HG02852 (cell line): ENCODE results near the gene CADPS2.
"Not testable (repeated sequence)": the region's sequence is repeated elsewhere in the genome, so short reads cannot be mapped to it uniquely, and the experiment has no call there.

Source experiments
- ATAC-seq: cut with Tn5 transposase; IDR thresholded peaks from one replicate; pipeline ENCODE4 v1.9.1; 2021; ENCODE audit warnings: mild to moderate bottlenecking, moderate library complexity; ENCODE audit not compliant: unreplicated experiment

The CADPS2 gene

GRCh38 chr7:122302761-122303530 is 583.3 kb downstream of the CADPS2 start:
- no peak for ATAC-seq

GRCh38 chr7:122301858-122302760 is 584.2 kb downstream of the CADPS2 start:
- no peak for ATAC-seq

- ATAC-seq, result no peak
Observed at GRCh38 chr7:122300956-122301833, 585.1 kb downstream of the CADPS2 start.

- ATAC-seq, result no peak
Observed at GRCh38 chr7:122300211-122300932, 585.9 kb downstream of the CADPS2 start.

GRCh38 chr7:122299624-122300210 is 586.5 kb downstream of the CADPS2 start:
- no peak for ATAC-seq

GRCh38 chr7:122298618-122299017 is 587.6 kb downstream of the CADPS2 start:
- no peak for ATAC-seq

GRCh38 chr7:122298131-122298530 is 588.1 kb downstream of the CADPS2 start:
- ATAC-seq, result no peak

GRCh38 chr7:122291189-122291588 is 595.1 kb downstream of the CADPS2 start:
- no peak for ATAC-seq

GRCh38 chr7:122290476-122290875 is 595.8 kb downstream of the CADPS2 start:
- no peak for ATAC-seq

- no peak for ATAC-seq
Observed at GRCh38 chr7:122289426-122289825, 596.8 kb downstream of the CADPS2 start.

GRCh38 chr7:122284608-122285007 is 601.7 kb downstream of the CADPS2 start:
- ATAC-seq, result not testable (repeated sequence)

GRCh38 chr7:122273117-122273516 is 613.1 kb downstream of the CADPS2 start:
- ATAC-seq, result no peak

GRCh38 chr7:122269241-122269640 is 617.0 kb downstream of the CADPS2 start:
- ATAC-seq, result no peak
